MM.1S (cell line): ENCODE results near the gene SNX11.

Experiments used
- CTCF ChIP-seq: fragments of 300-600 bp; sonication (generic); IDR thresholded peaks from 2 replicates; pipeline ENCODE4 v1.5.1; 2016; ENCODE audit warnings: antibody characterized with exemption, low read length, mixed read lengths
- EZH2 ChIP-seq: fragments of 300-600 bp; sonication (generic); optimal IDR thresholded peaks from 2 replicates; pipeline ENCODE3; 2017; ENCODE audit warnings: low read depth, mild to moderate bottlenecking, antibody characterized with exemption, low read length, mixed read lengths
- EZH2phosphoT487 ChIP-seq: fragments of 300-600 bp; sonication (generic); IDR thresholded peaks from 2 replicates; pipeline ENCODE4 v1.6.1; 2018; ENCODE audit warnings: antibody characterized with exemption, low read length

GRCh38 chr17:48081858-48082257 lies 25.7 kb upstream of the SNX11 start:
- TF ChIP-seq CTCF (no peak), EZH2 (no peak), EZH2phosphoT487 (no peak)
